ENCODE data around the gene HIPK3. TPM values are rescaled to one million over a fixed set of nuclear protein-coding genes. Genes with fewer than 3 reads are reported as not detected.

HIPK3 gene
- total and polyA plus RNA-seq, 9 of the 15 experiments (the other 6 are each of a cell fraction or from before 2014, with no cell fraction given) = 2.3 to 19.6 (median 7.5) TPM

- TF ChIP-seq DEAF1 (CRISPR knock-in tag; IDR thresholded peaks at IDR 0.05) (no peak), POLR3G (IDR thresholded peaks at IDR 0.05; ENCODE audit: extremely low read depth, insufficient read length, insufficient replicate concordance) (no peak), CBFA2T3 (IDR thresholded peaks at IDR 0.05) (no peak), PRMT5 (CRISPR knock-in tag; IDR thresholded peaks at IDR 0.05) (no peak), ARID2 (IDR thresholded peaks at IDR 0.05) (no peak), ZBTB1 (CRISPR knock-in tag; IDR thresholded peaks at IDR 0.05; ENCODE audit: borderline replicate concordance, low read depth) (no peak), RBM15 (IDR thresholded peaks at IDR 0.05; ENCODE audit: insufficient read depth, low read length) (no peak), E2F5 (CRISPR knock-in tag; IDR thresholded peaks at IDR 0.05) (no peak), USF1 (CRISPR knock-in tag; IDR thresholded peaks at IDR 0.05) (no peak), CBX8 (IDR thresholded peaks at IDR 0.05; ENCODE audit: borderline replicate concordance, extremely low read depth, low read depth, low read length, poor library complexity, severe bottlenecking) (no peak), THRB (CRISPR knock-in tag; conservative IDR thresholded peaks at IDR 0.05) (no peak), ARHGAP35 (IDR thresholded peaks at IDR 0.05; ENCODE audit: partially characterized antibody) (no peak), ZNF766 (CRISPR knock-in tag; conservative IDR thresholded peaks at IDR 0.05) (no peak), OTX1 (CRISPR knock-in tag; IDR thresholded peaks at IDR 0.05) (no peak), ZNF277 (CRISPR knock-in tag; IDR thresholded peaks at IDR 0.05; ENCODE audit: borderline replicate concordance) (no peak), ATF3 (IDR thresholded peaks at IDR 0.05) (peak; percentile 9; the same call in 1 of the 2 replicates), ATF3 (CRISPR knock-in tag; conservative IDR thresholded peaks at IDR 0.05) (no peak), THAP7 (CRISPR knock-in tag; IDR thresholded peaks at IDR 0.05) (no peak), GATA2 (CRISPR knock-in tag; IDR thresholded peaks at IDR 0.05) (no peak)
These were observed 49.7 kb upstream of the HIPK3 start (continued) for GRCh38 chr11:33207408-33207985.
